Activated CD8-positive, alpha-beta memory T cell treated with anti-CD3 and anti-CD28 coated beads for 48 hours (primary cell): ENCODE results near the gene GPR107.
A peak's percentile ranks its signal among the peaks of the same experiment; 100 is the strongest.
"Not testable (repeated sequence)": the region's sequence is repeated elsewhere in the genome, so short reads cannot be mapped to it uniquely, and the experiment has no call there.

Experiments used
- DNase-seq, 3 experiments: peaks; one replicate each; pipeline ENCODE4 v3.0.0-alpha.2; 2020; ENCODE audit warnings: low read depth in 2 of 3, low spot score in 2 of 3

Gene GPR107

GRCh38 chr9:130053504-130054324, at the start of gene GPR107:
GPR107 (plus strand) TSS chr9:130053906; CDS start chr9:130053933, 27 bp downstream.
- peak; percentile 63 to 78 (median 65) for DNase-seq

DNA sequence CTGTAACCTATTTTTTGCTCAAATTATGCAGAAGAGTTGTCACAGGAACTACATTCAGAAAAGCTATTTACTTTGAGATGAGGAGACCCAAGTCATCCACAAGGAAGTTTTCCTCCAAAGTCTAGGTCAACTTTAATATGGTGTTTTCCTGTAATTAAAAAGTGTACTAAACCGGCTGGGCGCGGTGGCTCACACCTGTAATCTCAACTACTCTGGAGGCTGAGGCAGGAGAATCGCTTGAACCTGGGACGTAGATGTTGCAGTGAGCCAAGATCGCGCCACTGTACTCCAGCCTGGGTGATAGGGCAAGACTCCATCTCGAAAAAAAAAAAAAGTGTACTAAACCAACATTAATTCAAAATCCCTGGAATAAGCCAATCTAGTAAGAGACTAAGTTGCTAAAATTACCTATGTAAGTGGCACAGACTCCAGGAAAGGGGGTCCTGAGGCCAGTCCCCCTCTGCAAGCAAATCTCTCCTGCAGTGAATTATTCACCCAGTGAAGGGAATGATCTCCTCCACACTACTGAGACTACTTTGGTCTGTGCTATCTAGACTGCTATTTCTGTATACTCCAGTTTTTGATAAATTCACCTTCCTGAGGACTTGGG, 49.7 kb upstream of the GPR107 start:
- DNase-seq: no peak

DNA sequence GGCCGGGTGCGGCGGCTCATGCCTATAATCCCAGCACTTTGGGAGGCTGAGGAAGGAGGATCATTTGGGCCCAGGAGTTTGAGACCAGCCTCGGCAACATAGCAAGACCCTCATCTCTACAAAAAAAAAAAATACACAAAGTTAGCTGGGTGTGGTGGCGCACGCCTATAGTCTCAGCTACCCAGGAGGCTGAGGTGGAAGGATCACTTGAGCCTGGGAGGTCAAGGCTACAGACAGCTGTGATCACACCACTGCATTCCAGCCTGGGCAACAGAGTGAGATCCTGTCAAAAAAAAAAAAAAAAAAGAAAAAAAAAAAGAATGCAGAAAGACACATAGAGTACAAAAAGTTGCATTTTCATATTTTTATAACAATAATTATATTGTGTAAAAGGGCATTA, 46.8 kb upstream of the GPR107 start:
- not testable (repeated sequence) for DNase-seq

GRCh38 chr9:130008538-130008937, 45.2 kb upstream of the GPR107 start:
- no peak for DNase-seq

DNA sequence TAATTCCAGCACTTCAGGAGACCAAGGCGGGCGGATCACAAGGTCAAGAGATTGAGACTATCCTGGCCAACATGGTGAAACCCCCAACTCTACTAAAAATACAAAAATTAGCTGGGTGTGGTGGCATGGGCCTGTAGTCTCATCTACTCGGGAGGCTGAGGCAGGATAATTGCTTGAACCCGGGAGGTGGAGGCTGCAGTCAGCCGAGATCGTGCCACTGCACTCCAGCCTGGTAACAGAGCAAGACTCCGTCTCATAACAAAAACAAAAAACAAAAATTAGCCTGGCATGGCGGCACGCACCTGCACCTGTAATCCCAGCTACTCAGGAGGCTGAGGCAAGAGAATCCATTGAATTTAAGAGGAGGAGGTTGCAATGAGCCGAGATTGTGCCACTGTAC, 44.2 kb upstream of the GPR107 start:
- DNase-seq: not testable (repeated sequence)

DNA sequence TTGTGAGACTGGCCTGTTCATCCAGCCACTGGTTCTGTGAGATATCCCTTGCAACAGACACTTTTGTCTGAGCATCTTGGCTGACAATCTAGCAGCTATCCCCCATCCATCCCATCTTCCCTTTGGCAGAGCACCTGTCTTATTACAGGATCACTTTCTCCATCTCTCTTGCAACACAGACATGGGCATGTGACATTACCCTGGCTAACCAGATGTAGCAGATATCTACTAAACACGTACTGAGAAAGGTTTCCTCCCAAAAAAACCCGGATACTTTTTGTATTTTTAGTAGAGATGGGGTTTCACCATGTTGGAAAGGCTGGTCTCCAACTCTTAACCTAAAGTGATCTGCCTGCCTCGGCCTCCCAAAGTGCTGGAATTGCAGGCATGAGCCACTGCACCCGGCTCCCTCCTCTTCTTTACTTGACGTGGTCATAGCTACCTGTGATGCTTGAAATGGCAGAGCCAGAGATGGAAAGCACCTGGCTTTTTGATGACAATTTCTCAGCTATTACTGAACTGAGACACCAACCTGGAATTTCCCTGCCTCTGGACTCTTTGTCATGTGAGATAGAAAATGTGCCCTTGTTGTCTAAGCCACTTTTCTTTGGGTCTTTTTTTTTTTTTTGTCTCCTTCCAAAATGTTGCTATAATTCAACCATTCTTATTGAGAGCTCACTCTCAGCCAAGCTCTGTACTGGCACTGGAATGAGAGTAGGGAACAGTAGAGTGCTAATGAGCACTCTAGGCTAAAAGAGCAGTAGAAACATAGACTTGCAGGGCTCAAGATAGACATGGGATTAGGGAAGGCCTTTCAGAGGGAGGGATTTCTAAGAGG, 43.3 kb upstream of the GPR107 start:
- DNase-seq: no peak

- no peak for DNase-seq
Observed at GRCh38 chr9:130013326-130013725, 40.4 kb upstream of the GPR107 start.

DNA sequence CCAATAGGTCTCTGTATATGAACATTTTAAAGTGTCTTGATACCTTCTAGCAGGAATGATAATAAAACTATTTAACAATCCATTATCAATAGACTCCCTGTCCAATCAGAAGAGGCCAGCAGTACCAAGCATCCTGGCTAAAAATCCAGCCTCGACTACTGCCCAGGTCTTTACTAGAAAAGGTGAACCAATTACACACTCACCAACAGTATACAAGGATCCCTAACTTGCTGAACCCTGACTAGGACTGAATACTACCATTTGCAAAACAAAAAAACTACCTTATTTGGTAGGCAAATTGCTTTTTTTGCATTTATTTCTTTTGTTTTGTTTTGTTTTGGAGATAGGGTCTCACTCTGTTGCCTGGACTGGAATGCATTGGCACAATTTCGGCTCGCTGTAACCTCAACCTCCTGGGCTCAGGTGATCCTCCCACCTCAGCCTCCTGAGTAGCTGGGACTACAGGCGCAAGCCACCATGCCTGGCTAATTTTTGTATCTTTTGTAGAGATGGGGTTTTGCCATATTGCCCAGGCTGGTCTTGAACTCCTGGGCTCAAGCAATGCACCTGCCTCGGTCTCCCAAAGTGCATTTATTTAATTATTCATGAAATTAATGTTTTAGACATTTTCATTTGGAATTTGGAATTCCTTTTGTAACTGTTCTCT, 38.2 kb upstream of the GPR107 start:
- no peak for DNase-seq

- no peak for DNase-seq
Observed at GRCh38 chr9:130017076-130017475, 36.6 kb upstream of the GPR107 start.

DNA sequence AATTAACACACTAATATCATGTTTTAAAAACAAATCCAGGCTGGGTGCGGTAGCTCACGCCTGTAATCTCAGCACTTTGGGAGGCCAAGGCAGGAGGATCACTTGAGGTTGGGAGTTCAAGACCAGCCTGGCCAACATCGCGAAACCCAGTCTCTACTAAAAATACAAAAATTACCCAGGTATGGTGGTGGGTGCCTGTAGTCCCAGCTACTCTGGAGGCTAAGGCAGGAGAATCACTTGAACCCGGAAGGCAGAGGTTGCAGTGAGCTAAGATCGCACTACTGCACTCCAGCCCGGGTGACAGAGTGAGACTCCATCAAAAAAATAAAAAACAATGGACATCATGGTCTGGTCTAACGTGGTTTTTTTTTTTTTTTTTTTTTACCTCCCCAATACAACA, 36.2 kb upstream of the GPR107 start:
- DNase-seq: not testable (repeated sequence)

GRCh38 chr9:130018265-130018664, 35.4 kb upstream of the GPR107 start:
- no peak for DNase-seq

- DNase-seq: no peak
Observed at GRCh38 chr9:130020618-130021017, 33.1 kb upstream of the GPR107 start.

- DNase-seq: no peak
Observed at GRCh38 chr9:130021123-130021522, 32.6 kb upstream of the GPR107 start.

DNA sequence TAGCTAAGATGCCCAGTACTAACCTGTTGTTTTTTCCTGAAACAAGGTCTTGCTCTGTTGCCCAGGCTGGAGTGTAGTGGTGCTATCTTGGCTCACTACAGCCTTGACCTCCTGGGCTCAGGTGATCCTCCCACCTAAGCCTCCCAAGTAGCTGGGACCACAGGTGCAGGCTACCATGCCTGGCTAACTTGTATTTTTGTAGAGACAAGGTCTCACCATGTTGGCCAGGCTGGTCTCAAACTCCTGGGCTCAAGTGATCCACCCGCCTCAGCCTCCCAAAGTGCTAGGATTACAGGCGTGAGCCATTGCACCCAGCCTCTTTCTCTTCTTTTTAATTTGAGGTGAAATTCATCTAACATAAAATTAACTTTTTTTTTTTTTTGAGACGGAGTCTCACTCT, 31.9 kb upstream of the GPR107 start:
- DNase-seq: not testable (repeated sequence)

- DNase-seq: no peak
Observed at GRCh38 chr9:130022566-130023143, 31.1 kb upstream of the GPR107 start.

GRCh38 chr9:130023144-130023787, 30.4 kb upstream of the GPR107 start:
- no peak for DNase-seq

GRCh38 chr9:130023994-130024596, 29.6 kb upstream of the GPR107 start:
- no peak for DNase-seq

GRCh38 chr9:130024597-130024994, 29.1 kb upstream of the GPR107 start:
- no peak for DNase-seq

- DNase-seq: no peak
Observed at GRCh38 chr9:130026583-130027340, 26.9 kb upstream of the GPR107 start.
